Mucosa of descending colon (tissue), 3 donors: Measurements from ENCODE around the gene ANKDD1B. TPM values are rescaled to one million over a fixed set of nuclear protein-coding genes. Genes with fewer than 3 reads are reported as not detected.

Experiments
- ATAC-seq: fragments of 200-7000 bp; cut with Tn5 transposase; one replicate; pipeline ENCODE4 v1.9.1; 2020; ENCODE audit warnings: mild to moderate bottlenecking, moderate library complexity
- DNase-seq, 3 donors: peaks; one replicate each; pipeline ENCODE4 v3.0.0-alpha.2; 2020
- H3K36me3 ChIP-seq: fragments of 200-600 bp; one replicate; pipeline ENCODE4 v1.8.0; 2021; ENCODE audit warnings: low read depth, mild to moderate bottlenecking
- H3K4me1 ChIP-seq: fragments of 200-600 bp; one replicate; pipeline ENCODE4 v1.8.0; 2021; ENCODE audit warnings: low read depth, mild to moderate bottlenecking
- H3K4me3 ChIP-seq: fragments of 200-600 bp; one replicate; pipeline ENCODE4 v1.8.0; 2021; ENCODE audit warnings: mild to moderate bottlenecking
- H3K9me3 ChIP-seq: fragments of 200-600 bp; one replicate; pipeline ENCODE4 v1.8.0; 2021; ENCODE audit warnings: mild to moderate bottlenecking
- CTCF ChIP-seq: fragments of 200-600 bp; IDR thresholded peaks from one replicate; pipeline ENCODE4 v1.8.0; 2022; ENCODE audit warnings: antibody characterized with exemption, mild to moderate bottlenecking
- intact Hi-C, 2 donors: fragments of 100-400 bp; cut with DNase I in 1 of 2; cut with micrococcal nuclease in 1 of 2; formaldehyde crosslinking; loops; one replicate each; pipeline versions ENCODE4 v1.11.0 to v1.11.1; 2022; cut with DNase I, micrococcal nuclease
- total RNA-seq, 3 donors: library from RNA; stranded (reverse); fragmentation: NEBNext Ultra II Directional in 2 of 3; extraction: Animal tissue kit (Norgen Biotek cat#: 25700) in 2 of 3; gene quantifications; one replicate each; pipeline versions ENCODE4 v1.2.1 to v1.2.4, GENCODE V29; 2021 to 2023
- donor health status: DM: no; HTN: no; CAD: no; lungs with moderate emphysema.
- donor health status: DM: no; HTN: no; CAD: no.
- donor health status: DM: no; HTN: yes; CAD: no.

ANKDD1B gene
- total RNA-seq, 3 donors from 2014 or later: 4.0 to 9.2 (median 8.0) TPM

- DNase-seq (no peak), ATAC-seq (peak; percentile 80)
- Histone ChIP-seq H3K4me1 (no peaks in the 10 kb centered on the region), H3K4me3 (no peak overlapping the region), H3K9me3 (no peaks in the 10 kb centered on the region), H3K36me3 (no peaks in the 10 kb centered on the region)
- intact Hi-C loops: no loop called here
- no peak for TF ChIP-seq CTCF
These were observed 99.4 kb downstream of the ANKDD1B start for GRCh38 chr5:75710637-75711036.

- DNase-seq (no peak), ATAC-seq (no peak)
- Histone ChIP-seq H3K4me3 (no peak overlapping the region), H3K36me3 (no peaks in the 10 kb centered on the region), H3K4me1 (peaks cover 2% of the 10 kb centered on the region), H3K9me3 (no peaks in the 10 kb centered on the region)
- TF ChIP-seq CTCF: no peak
- intact Hi-C loops: no loop called here
These were observed 99.9 kb downstream of the ANKDD1B start for GRCh38 chr5:75711151-75711550.

GRCh38 chr5:75712091-75712490 is 100.8 kb downstream of the ANKDD1B start:
- H3K4me3 ChIP-seq: no peak overlapping the region
- no peak for ATAC-seq
- DNase-seq: no peak
- no peak for TF ChIP-seq CTCF
- intact Hi-C loops: no loop called here
- no peaks in the 10 kb centered on the region for H3K9me3 ChIP-seq
- H3K36me3 ChIP-seq: no peaks in the 10 kb centered on the region
- peaks cover 7% of the 10 kb centered on the region for H3K4me1 ChIP-seq

- peaks cover 7% of the 10 kb centered on the region for H3K4me1 ChIP-seq
- peak; percentile 26 to 51 (median 33) for DNase-seq
- no peaks in the 10 kb centered on the region for H3K9me3 ChIP-seq
- intact Hi-C loops: no loop called here
- ATAC-seq: no peak
- H3K4me3 ChIP-seq: peak overlapping the region; percentile 42
- no peak for TF ChIP-seq CTCF
- no peaks in the 10 kb centered on the region for H3K36me3 ChIP-seq
These were observed 105.4 kb downstream of the ANKDD1B start for GRCh38 chr5:75716715-75717081.

GRCh38 chr5:75717082-75717922 is 106.0 kb downstream of the ANKDD1B start, which contains the start of gene POC5:
Gene POC5 (minus strand): TSS chr5:75717437. CDS start chr5:75712937, 4,500 bp downstream.
- ATAC-seq: peak; percentile 99
- TF ChIP-seq CTCF: no peak
- Histone ChIP-seq H3K4me1 (peaks cover 7% of the 10 kb centered on the region), H3K9me3 (no peaks in the 10 kb centered on the region), H3K36me3 (no peaks in the 10 kb centered on the region), H3K4me3 (peak within 1 kb of the TSS; percentile 42)
- intact Hi-C loops: no loop called here
- DNase-seq: peak; percentile 97 to 99 (median 99)
